Activated naive CD8-positive, alpha-beta T cell treated with anti-CD3 and anti-CD28 coated beads, Interleukin-2, amount 50 U/mL, for 16 hours (primary cell): ENCODE results near the gene FGF11.

Source experiments
- DNase-seq: peaks from one replicate; pipeline ENCODE4 v3.0.0-alpha.2; 2020; ENCODE audit warnings: low read depth, low spot score

Gene FGF11

GRCh38 chr17:7429722-7430121 is 9.6 kb upstream of the FGF11 start:
- no peak for DNase-seq

GRCh38 chr17:7431231-7431630 is 8.1 kb upstream of the FGF11 start:
- no peak for DNase-seq

GRCh38 chr17:7432296-7432695 is 7.0 kb upstream of the FGF11 start:
- DNase-seq = no peak

- no peak for DNase-seq
Measured at GRCh38 chr17:7435676-7436555, 3.4 kb upstream of the FGF11 start.

- peak; percentile 63 for DNase-seq
Measured at GRCh38 chr17:7436556-7437368, 2.5 kb upstream of the FGF11 start.

- DNase-seq = no peak
Measured at GRCh38 chr17:7437369-7437863, 1.9 kb upstream of the FGF11 start.

- peak; percentile 16 for DNase-seq
Measured at GRCh38 chr17:7437950-7438614, 1.2 kb upstream of the FGF11 start.

GRCh38 chr17:7438656-7439460 is 454 bp upstream of the FGF11 start:
- DNase-seq = no peak

- no peak for DNase-seq
Measured at GRCh38 chr17:7440113-7440833, 961 bp downstream of the FGF11 start.

- no peak for DNase-seq
Measured at GRCh38 chr17:7440834-7441195, 1.5 kb downstream of the FGF11 start.

GRCh38 chr17:7441266-7441665 is 2.0 kb downstream of the FGF11 start:
- DNase-seq = no peak

- no peak for DNase-seq
Measured at GRCh38 chr17:7442142-7442541, 2.8 kb downstream of the FGF11 start.

- no peak for DNase-seq
Measured at GRCh38 chr17:7443499-7444485, 4.5 kb downstream of the FGF11 start.

- DNase-seq = no peak
Measured at GRCh38 chr17:7444682-7445618, 5.6 kb downstream of the FGF11 start, which contains the start of gene CHRNB1. TSS of gene CHRNB1 (plus strand) at chr17:7445061. CDS start at chr17:7445128, 67 bp downstream.

- DNase-seq = no peak
Measured at GRCh38 chr17:7445619-7445968, 6.3 kb downstream of the FGF11 start.

GRCh38 chr17:7448461-7448860 is 9.1 kb downstream of the FGF11 start:
- DNase-seq = no peak

- DNase-seq = no peak
Measured at GRCh38 chr17:7459961-7460545, 20.7 kb downstream of the FGF11 start.
